Mesothelial cell of epicardium (in vitro differentiated cells): ENCODE data around the gene ZNF438. TPM values are rescaled to one million over a fixed set of nuclear protein-coding genes. Genes with fewer than 3 reads are reported as not detected.
"Not testable (repeated sequence)": the region's sequence is repeated elsewhere in the genome, so short reads cannot be mapped to it uniquely, and the experiment has no call there.

Experiments
- DNase-seq, 2 experiments: peaks; one replicate each; pipeline ENCODE4 v3.0.0; 2021; ENCODE audit warnings: low spot score in 2 of 2; ENCODE audit not compliant: unreplicated experiment in 2 of 2
- H3K27ac Mint-ChIP-seq: 2 replicates; pipeline ENCODE4 v1.8.0; 2021; ENCODE audit warnings: mixed read lengths
- H3K27me3 Mint-ChIP-seq: 2 replicates; pipeline ENCODE4 v1.8.0; 2021; ENCODE audit warnings: low read depth, mixed read lengths
- H3K36me3 Mint-ChIP-seq: 2 replicates; pipeline ENCODE4 v1.8.0; 2021; ENCODE audit warnings: mixed read lengths
- H3K4me1 Mint-ChIP-seq: 2 replicates; pipeline ENCODE4 v1.8.0; 2021; ENCODE audit warnings: mixed read lengths
- H3K4me3 Mint-ChIP-seq: 2 replicates; pipeline ENCODE4 v1.8.0; 2021; ENCODE audit warnings: mild to moderate bottlenecking, moderate library complexity, mixed read lengths
- H3K9me3 Mint-ChIP-seq: 2 replicates; pipeline ENCODE4 v1.8.0; 2021; ENCODE audit warnings: mixed read lengths
- total RNA-seq: library from RNA; stranded (reverse); gene quantifications from 3 replicates; pipeline ENCODE4 v1.2.1, GENCODE V29; 2021
- TF ChIP-seq, protein P1 (sequence below): fragments of 200-600 bp; sonication (generic); IDR thresholded peaks from one replicate; pipeline ENCODE4 v1.5.0; 2021; ENCODE audit warnings: antibody characterized with exemption; ENCODE audit not compliant: unreplicated experiment

The ZNF438 gene
- total RNA-seq, 1 donor from 2014 or later, result 6.0 TPM

DNA sequence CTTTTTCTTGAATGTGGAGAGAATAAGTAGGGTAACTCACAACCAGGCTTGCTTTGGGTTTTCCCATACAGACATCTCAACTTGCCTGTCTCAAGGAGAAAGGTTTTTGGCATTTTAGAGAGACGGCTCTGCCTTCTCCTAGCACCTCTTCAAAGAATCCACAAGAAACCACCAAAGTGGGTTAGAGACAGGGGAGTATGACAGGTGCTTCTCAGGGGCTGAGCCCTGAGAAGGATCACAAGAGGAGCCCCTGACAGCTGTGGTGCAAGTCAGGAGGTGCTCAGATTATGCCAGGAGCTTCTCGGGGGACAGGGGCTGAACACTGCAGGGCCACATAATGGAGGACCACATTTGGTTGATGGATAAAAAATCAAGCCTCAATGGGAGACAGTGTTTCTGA, 231.3 kb downstream of the ZNF438 start:
- H3K27ac Mint-ChIP-seq, result no peak overlapping the region
- peaks cover 17% of the 10 kb centered on the region for H3K4me1 Mint-ChIP-seq

DNA sequence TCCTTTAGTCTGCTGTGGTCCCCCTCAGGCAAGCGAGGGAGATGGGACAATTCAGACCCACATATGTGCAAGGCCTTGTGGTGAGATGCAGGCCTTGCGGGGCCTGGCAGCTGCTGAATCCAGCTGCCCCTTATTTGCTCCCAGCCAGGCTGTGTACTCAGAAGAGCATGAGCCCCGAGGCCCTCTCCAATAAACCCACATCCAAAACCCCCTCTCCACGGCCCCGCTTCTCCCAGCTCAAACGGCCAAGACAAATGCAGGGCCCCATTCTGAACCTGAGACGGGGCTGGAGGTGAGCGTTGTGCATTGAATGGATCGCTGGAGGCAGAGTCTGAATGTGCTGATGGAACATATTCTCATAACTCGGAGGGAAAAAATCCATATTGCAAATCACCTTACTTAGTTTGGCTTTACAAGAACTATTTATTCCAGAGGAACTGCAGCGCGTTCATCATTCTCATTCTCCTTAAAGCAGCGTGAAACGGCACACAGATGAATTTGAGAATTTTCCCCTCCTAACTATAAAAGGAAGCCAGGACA, 232.9 kb downstream of the ZNF438 start:
- H3K4me3 Mint-ChIP-seq, result no peak overlapping the region

More for the DNA sequence above, 231.3 kb downstream of the ZNF438 start:
- H3K27me3 Mint-ChIP-seq, result no peaks in the 10 kb centered on the region
- DNase-seq, result no peak
- H3K9me3 Mint-ChIP-seq, result no peaks in the 10 kb centered on the region
- TF ChIP-seq, protein P1, sequence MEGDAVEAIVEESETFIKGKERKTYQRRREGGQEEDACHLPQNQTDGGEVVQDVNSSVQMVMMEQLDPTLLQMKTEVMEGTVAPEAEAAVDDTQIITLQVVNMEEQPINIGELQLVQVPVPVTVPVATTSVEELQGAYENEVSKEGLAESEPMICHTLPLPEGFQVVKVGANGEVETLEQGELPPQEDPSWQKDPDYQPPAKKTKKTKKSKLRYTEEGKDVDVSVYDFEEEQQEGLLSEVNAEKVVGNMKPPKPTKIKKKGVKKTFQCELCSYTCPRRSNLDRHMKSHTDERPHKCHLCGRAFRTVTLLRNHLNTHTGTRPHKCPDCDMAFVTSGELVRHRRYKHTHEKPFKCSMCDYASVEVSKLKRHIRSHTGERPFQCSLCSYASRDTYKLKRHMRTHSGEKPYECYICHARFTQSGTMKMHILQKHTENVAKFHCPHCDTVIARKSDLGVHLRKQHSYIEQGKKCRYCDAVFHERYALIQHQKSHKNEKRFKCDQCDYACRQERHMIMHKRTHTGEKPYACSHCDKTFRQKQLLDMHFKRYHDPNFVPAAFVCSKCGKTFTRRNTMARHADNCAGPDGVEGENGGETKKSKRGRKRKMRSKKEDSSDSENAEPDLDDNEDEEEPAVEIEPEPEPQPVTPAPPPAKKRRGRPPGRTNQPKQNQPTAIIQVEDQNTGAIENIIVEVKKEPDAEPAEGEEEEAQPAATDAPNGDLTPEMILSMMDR, result no peak
- no peaks in the 10 kb centered on the region for H3K36me3 Mint-ChIP-seq
- H3K4me3 Mint-ChIP-seq, result no peak overlapping the region

DNA sequence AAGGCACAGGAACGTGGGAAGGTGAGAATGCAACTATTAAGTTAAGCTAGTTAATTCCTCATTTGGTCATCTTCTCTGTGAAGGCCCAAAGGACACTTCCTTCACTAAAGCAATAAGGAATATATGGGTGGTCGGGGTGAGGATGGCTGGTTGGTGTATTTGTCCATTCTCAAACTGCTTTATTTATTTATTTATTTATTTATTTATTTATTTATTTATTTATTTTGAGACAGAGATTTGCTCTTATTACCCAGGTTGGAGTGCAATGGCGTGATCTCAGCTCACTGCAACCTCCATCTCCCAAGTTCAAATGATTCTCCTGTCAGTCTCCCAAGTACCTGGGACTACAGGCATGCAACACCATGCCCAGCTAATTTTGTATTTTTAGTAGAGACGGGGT, 236.6 kb downstream of the ZNF438 start:
- DNase-seq, H3K27me3 Mint-ChIP-seq, H3K4me3 Mint-ChIP-seq, H3K27ac Mint-ChIP-seq, H3K36me3 Mint-ChIP-seq, H3K4me1 Mint-ChIP-seq: not testable (repeated sequence)
- H3K9me3 Mint-ChIP-seq, result peaks cover 15% of the 10 kb centered on the region

More for the DNA sequence above, 232.9 kb downstream of the ZNF438 start:
- Mint-ChIP-seq H3K9me3 (peaks cover 3% of the 10 kb centered on the region), H3K4me1 (peaks cover 8% of the 10 kb centered on the region), H3K27ac (no peak overlapping the region), H3K27me3 (no peaks in the 10 kb centered on the region), H3K36me3 (no peaks in the 10 kb centered on the region)
- no peak for DNase-seq
- TF ChIP-seq, protein P1, result no peak
